ENCODE measurements around the gene HECW1.

HECW1 gene

GRCh38 chr7:43501870-43502269 is 389.4 kb downstream of the HECW1 start:
- H3K4me3 ChIP-seq (ENCODE audit: low read length): no peak overlapping the region
- DNase-seq (ENCODE audit: low read depth): peak; percentile 95
- TF ChIP-seq, protein P1, sequence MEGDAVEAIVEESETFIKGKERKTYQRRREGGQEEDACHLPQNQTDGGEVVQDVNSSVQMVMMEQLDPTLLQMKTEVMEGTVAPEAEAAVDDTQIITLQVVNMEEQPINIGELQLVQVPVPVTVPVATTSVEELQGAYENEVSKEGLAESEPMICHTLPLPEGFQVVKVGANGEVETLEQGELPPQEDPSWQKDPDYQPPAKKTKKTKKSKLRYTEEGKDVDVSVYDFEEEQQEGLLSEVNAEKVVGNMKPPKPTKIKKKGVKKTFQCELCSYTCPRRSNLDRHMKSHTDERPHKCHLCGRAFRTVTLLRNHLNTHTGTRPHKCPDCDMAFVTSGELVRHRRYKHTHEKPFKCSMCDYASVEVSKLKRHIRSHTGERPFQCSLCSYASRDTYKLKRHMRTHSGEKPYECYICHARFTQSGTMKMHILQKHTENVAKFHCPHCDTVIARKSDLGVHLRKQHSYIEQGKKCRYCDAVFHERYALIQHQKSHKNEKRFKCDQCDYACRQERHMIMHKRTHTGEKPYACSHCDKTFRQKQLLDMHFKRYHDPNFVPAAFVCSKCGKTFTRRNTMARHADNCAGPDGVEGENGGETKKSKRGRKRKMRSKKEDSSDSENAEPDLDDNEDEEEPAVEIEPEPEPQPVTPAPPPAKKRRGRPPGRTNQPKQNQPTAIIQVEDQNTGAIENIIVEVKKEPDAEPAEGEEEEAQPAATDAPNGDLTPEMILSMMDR (conservative IDR thresholded peaks at IDR 0.05; ENCODE audit: low read length): no peak

GRCh38 chr7:43502941-43503340 is 390.5 kb downstream of the HECW1 start:
- TF ChIP-seq, protein P1 (conservative IDR thresholded peaks at IDR 0.05; ENCODE audit: low read length): no peak
- no peak for DNase-seq (ENCODE audit: low read depth)
- H3K4me3 ChIP-seq (ENCODE audit: low read length): no peak overlapping the region

DNA sequence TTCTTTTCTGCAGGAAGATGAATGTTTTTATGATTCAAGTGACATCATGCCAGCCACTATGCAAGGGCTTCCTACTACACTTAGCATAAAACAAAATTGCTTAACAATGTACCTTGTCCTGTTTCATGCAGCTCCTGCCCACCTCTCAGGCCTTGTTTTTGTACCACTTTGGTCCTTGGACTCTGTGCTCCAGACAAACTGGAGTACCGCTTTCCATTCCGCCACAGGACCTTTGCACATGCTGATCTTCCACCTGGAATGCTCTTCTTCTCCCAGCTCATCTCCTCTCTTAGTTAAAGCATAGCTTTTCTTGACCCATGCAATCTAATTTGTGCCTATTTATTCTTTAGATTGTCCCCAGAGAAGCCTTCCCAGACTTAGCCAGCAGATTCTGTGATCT is 393.0 kb downstream of the HECW1 start:
- no peak overlapping the region for H3K4me3 ChIP-seq (ENCODE audit: low read length)
- no peak for DNase-seq (ENCODE audit: low read depth)
- TF ChIP-seq, protein P1 (conservative IDR thresholded peaks at IDR 0.05; ENCODE audit: low read length): no peak

DNA sequence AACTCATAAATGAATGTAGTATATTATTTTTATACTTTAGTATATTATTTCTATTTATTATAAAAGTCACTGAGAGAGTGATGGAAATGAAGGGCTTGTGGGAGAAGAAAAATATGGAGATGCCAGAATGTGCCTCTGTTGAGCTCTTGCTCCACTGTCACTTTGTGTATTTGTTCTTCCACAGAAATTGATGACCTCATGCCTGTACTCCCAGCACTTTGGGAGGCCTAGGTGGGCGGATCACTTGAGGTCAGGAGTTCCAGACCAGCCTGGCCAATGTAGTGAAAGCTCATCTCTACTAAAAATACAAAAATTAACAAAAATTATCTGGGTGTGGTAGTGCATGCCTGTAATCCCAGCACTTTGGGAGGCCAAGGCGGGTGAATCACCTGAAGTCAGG is 394.0 kb downstream of the HECW1 start:
- H3K4me3 ChIP-seq (ENCODE audit: low read length): no peak overlapping the region
- no peak for DNase-seq (ENCODE audit: low read depth)
- TF ChIP-seq, protein P1 (conservative IDR thresholded peaks at IDR 0.05; ENCODE audit: low read length): no peak

GRCh38 chr7:43508461-43508860 is 396.0 kb downstream of the HECW1 start:
- DNase-seq (ENCODE audit: low read depth): no peak
- TF ChIP-seq, protein P1 (conservative IDR thresholded peaks at IDR 0.05; ENCODE audit: low read length): no peak

GRCh38 chr7:43509906-43510305 is 397.5 kb downstream of the HECW1 start:
- no peak for DNase-seq (ENCODE audit: low read depth)
- H3K4me3 ChIP-seq (ENCODE audit: low read length): no peak overlapping the region
- TF ChIP-seq, protein P1 (conservative IDR thresholded peaks at IDR 0.05; ENCODE audit: low read length): no peak

More at GRCh38 chr7:43508461-43508860, 396.0 kb downstream of the HECW1 start:
- no peak overlapping the region for H3K4me3 ChIP-seq (ENCODE audit: low read length)

DNA sequence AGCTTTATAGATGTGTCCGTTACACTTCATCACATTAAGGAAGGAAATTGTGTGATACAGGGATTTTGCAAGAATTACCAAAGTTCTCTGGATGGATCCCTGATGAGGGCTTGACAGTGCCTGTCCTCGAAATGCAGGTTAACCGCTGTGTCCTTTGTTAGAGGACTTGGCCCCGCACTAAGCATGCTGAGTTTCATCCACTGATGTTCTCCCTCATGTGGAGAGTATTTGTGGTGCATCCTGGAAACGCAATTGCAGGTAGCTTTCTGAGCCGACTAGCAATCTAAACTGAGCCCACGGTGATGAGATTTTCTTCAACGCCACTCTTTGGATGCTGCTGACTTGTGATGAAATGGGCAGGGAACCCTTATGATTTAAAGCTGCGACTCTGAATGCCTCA is 398.6 kb downstream of the HECW1 start:
- no peak overlapping the region for H3K4me3 ChIP-seq (ENCODE audit: low read length)
- no peak for DNase-seq (ENCODE audit: low read depth)
- TF ChIP-seq, protein P1 (conservative IDR thresholded peaks at IDR 0.05; ENCODE audit: low read length): no peak

All from AG10803 (cell line).